CD8-positive, alpha-beta T cell (primary cell): Measurements from ENCODE around the gene TMEM200B. TPM values are rescaled to one million over a fixed set of nuclear protein-coding genes. Genes with fewer than 3 reads are reported as not detected.

Experiments
- total RNA-seq, 46 experiments: library from RNA in 2 of 46; stranded (reverse) in 2 of 46; gene quantifications; one replicate each; pipeline ENCODE4 v1.2.3 and lab custom pipeline; 2021 to 2026

The TMEM200B gene
- total RNA-seq, 2 experiments from 2014 or later: not detected

Other genes with a start within 250 kb of the TMEM200B start
- 100 to 1,000 TPM; 109 to 117 TPM for gene EPB41, start 209.3 kb downstream of the TMEM200B start, total RNA-seq
- gene SRSF4, start 58.0 kb upstream of the TMEM200B start, total RNA-seq: 10 to 100 TPM; 83.6 to 92.2 TPM
- gene MECR, start 107.0 kb upstream of the TMEM200B start, total RNA-seq: 1 to 10 TPM; 5.5 to 8.0 TPM
- gene PTPRU, start 112.6 kb upstream of the TMEM200B start, total RNA-seq: under 1 TPM in 1 of 2 experiments, not detected in 1; 0.25 TPM